ENCODE results near the gene FUT8.

FUT8 gene

DNA sequence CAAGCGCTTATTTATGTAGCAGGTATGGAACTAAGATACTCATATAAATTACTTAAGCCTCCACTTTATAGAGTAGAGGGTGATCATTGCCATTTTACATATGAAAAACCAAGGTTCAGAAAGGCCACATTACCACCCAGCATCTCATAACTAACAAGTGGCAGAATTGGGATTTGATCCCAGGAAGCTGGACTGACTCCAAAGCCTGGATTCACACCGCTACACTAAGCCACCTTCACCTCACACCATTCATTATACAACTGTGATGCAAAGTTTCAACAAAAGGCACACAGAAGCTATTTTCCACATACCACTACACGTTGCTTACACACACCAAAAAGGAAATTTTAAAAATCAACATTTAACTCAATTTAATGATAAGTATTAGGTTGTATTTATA lies 370.6 kb downstream of the FUT8 start:
- DNase-seq = no peak

DNA sequence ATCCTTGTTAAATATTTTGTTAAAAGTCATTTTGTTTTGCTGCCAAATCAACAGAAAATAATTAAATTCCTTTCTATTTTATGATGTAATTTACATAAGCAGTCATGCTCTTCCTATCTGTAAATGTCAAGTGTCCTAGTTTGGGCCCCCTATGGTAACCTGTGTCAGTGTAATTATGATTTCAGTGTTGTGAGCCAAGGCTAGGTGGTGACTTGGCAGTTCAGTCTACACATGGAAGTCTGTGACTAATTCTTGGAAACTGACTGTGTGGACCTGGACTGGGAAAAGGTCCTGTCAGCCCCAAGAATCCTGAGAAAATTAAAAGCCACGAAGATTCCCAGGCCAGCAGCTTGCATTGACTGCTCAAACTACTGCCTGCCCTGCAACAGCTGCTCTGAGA lies 371.0 kb downstream of the FUT8 start:
- no peak for DNase-seq

GRCh38 chr14:65784574-65784973 lies 372.0 kb downstream of the FUT8 start:
- no peak for DNase-seq

DNA sequence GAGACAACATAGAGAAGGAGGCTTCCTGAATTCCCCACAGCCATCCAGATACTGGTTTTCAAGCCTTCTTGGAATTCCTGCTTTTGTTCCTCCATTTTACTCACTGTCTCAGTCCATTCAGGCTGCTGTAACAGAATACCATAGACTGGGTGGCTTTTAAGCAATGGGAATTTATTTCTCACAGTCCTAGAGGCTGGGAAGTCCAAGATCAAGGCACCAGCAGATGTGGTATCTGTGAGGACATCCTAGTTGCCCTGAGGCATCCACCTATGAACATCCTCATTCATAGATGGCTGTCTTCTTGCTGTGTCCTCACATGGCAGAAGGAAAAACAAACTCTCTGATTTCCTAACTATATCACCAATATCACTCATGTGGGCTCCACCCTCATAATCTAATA lies 374.9 kb downstream of the FUT8 start:
- no peak for DNase-seq

GRCh38 chr14:65788876-65789275 lies 376.3 kb downstream of the FUT8 start:
- DNase-seq = no peak

DNA sequence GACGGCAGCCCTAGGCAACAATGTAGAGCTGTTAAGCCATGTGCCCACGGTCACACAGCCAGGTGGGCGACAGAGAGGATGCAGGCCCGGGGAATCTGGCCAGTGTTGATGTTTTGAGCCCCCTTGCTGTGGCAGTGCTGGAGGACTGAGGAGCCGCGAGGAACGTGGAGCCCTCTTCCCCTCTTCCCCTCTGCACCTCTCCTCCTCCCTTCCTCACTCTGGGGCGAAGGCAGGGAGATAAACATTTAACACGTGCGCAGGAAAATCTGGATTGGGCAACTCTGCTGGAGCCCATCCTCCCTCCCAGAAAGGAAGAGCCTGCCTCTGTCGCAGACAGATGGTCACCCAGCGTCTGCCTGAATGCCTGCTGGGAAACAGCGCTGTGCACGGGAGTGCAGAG lies 376.8 kb downstream of the FUT8 start:
- DNase-seq = no peak

GRCh38 chr14:65790172-65790815 lies 377.8 kb downstream of the FUT8 start:
- no peak for DNase-seq

DNA sequence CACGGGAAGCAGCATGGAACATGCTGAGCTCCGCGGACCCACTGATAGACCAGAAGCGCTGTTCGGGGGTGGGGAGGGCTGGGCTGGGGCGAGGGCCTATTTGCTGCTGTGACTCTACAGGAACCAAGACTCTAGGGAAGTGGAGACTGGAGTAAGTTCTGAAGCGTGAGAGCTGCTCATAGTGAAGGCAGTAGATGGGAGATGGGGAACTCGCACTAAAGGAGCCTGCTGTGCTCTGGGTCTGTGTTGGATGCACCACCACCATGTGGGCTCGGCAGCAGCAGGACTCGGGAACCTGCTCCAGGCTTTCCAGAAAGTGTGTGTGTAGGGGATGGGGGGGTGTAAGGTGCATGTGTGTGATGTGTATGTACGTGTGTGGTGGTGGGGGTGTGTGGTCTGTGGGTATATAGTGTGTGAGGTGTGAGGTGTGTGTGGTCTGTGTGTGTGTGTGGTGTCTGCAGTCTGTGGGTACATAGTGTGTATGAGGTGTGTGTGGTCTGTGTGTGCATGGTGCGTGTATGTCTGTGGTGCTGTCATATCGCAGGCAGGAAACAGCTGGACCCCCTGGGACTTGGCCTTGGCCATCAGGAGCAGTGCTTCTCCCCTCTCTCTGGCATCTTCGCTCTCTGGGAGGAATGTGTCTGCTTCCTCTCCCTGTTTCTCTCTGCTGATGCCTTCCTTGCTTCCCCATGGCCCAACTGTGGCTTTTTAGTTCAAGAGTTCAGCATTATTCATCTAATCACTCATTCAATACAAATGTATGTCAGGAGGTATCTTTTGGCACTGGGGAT lies 378.9 kb downstream of the FUT8 start:
- DNase-seq = peak; percentile 63

DNA sequence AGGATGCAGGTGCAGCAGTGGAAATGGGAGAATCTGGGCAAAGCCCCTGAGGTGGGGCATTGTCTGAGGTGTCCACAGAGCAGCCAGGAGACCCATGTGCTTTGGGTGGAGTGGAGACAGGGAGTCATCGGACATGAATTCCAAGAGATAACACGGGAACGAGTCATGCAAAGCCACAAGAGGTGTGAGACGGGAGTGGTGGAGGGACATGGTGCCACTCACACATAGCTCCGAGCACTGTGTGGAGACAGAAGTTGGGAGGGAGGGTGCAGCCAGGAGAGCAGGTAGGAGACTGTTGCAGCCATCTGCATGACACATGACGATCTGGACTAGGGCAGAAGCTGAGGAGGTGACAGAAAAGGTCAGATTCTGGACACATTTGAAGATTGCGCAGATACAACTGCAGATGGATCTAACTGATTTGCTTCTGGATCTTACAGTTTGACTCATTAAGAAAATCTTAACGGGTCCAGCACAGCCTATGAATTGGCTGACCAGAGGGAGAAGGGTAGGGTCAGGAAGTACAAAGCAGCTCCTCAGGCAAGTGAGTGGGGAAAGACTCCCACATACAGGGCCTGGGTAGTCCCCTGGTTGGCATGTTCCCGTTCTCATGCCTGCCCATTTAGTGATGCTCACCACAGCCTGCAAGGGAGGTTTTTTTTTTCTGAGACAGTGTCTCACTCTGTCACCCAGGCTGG lies 379.8 kb downstream of the FUT8 start:
- peak; percentile 26 for DNase-seq
